ENCODE data around the gene SEMA4D. TPM values are rescaled to one million over a fixed set of nuclear protein-coding genes. Genes with fewer than 3 reads are reported as not detected.

The SEMA4D gene
- total and polyA plus RNA-seq, 2 of the 13 experiments (the other 11 are each of a cell fraction or from before 2014, with no cell fraction given): 0.13 to 0.16 TPM

- FAIRE-seq: no peak
Measured at GRCh38 chr9:89475891-89476440, 21.9 kb downstream of the SEMA4D start.

More at GRCh38 chr9:89475891-89476440, 21.9 kb downstream of the SEMA4D start:
- Histone ChIP-seq H2AFZ (ENCODE audit: low read length) (no peak overlapping the region), H4K20me1 (ENCODE audit: insufficient read depth, low read length) (no peaks in the 10 kb centered on the region), H3K9me3 (ENCODE audit: low read length) (no peaks in the 10 kb centered on the region), H3K27ac (ENCODE audit: extremely low read length, insufficient read depth, low read length) (no peak overlapping the region), H3K36me3 (replicated peaks in 1 of 2; ENCODE audit: control insufficient read depth in 1 of 2, insufficient read depth in 2 of 2, low read length in 2 of 2) (no peaks in the 10 kb centered on the region), H3K4me1 (ENCODE audit: insufficient read depth, low read length) (no peaks in the 10 kb centered on the region), H3K27me3 (ENCODE audit: control insufficient read depth in 1 of 2, insufficient read depth in 2 of 2, low read length in 2 of 2) (peaks cover 0 to 5% of the 10 kb centered on the region in 2 experiments; a peak in 2 of 5 replicates), H3K4me3 (replicated peaks in 1 of 3; ENCODE audit: insufficient read depth in 1 of 3, low read depth in 2 of 3, low read length in 3 of 3) (no peak overlapping the region), H3K4me2 (ENCODE audit: low read depth, low read length) (no peak overlapping the region), H3K79me2 (ENCODE audit: insufficient read depth, low read length) (no peaks in the 10 kb centered on the region), H3K9ac (ENCODE audit: insufficient read depth, low read depth, low read length) (no peak overlapping the region)
- DNase-seq (ENCODE audit: low spot score) (no peak), ATAC-seq (no peak)
- BruUV-seq (replicated peaks): no TSS peak
- POLR2A ChIA-PET: no interaction called here
- TF ChIP-seq ZSCAN12 (CRISPR knock-in tag; IDR thresholded peaks at IDR 0.05) (no peak), CAMTA2 (CRISPR knock-in tag; IDR thresholded peaks at IDR 0.05; ENCODE audit: borderline replicate concordance) (no peak), RFX3 (CRISPR knock-in tag; IDR thresholded peaks at IDR 0.05) (no peak), HINFP (CRISPR knock-in tag; IDR thresholded peaks at IDR 0.05; ENCODE audit: low read depth) (no peak), JUND (CRISPR knock-in tag; IDR thresholded peaks at IDR 0.05) (no peak), ARHGAP35 (CRISPR knock-in tag; IDR thresholded peaks at IDR 0.05; ENCODE audit: borderline replicate concordance) (no peak), RFX5 (IDR thresholded peaks at IDR 0.05; ENCODE audit: low read depth, low read length) (no peak), ZNF33A (CRISPR knock-in tag; IDR thresholded peaks at IDR 0.05; ENCODE audit: borderline replicate concordance) (no peak), CREB1 (IDR thresholded peaks at IDR 0.05) (no peak), CREB1 (CRISPR knock-in tag; IDR thresholded peaks at IDR 0.05) (no peak), ZNF383 (CRISPR knock-in tag; IDR thresholded peaks at IDR 0.05; ENCODE audit: borderline replicate concordance) (no peak), SKI (IDR thresholded peaks at IDR 0.05; ENCODE audit: partially characterized antibody) (no peak), ZMAT3 (CRISPR knock-in tag; conservative IDR thresholded peaks at IDR 0.05) (no peak), MTF1 (CRISPR knock-in tag; IDR thresholded peaks at IDR 0.05) (no peak), HNRNPL (IDR thresholded peaks at IDR 0.05; ENCODE audit: low read depth, low read length) (no peak)
- WGBS (ENCODE audit: low lambda C conversion rate): 52% methylated on average over 4 of the region's 9 CpGs
- in situ Hi-C loops (cut with HindIII; ENCODE audit: extremely low pct_ligation_motif_present, low pct_unique_long_range_greater_than_20kb): no loop called here
- intact Hi-C loops (cut with micrococcal nuclease; ENCODE audit: unreplicated experiment): no loop called here
- CTCF ChIA-PET (ENCODE audit: low intra/inter-chr PET ratio, low total read pairs): no interaction called here
